HG03097 (cell line): ENCODE measurements around the gene MYO1F.
A peak's percentile ranks its signal among the peaks of the same experiment; 100 is the strongest.

Experiments used
- ATAC-seq: cut with Tn5 transposase; IDR thresholded peaks from one replicate; pipeline ENCODE4 v1.9.1; 2021; ENCODE audit not compliant: unreplicated experiment, low FRiP score

Gene MYO1F

GRCh38 chr19:8499048-8499833 is 78.0 kb downstream of the MYO1F start:
- ATAC-seq = no peak

DNA sequence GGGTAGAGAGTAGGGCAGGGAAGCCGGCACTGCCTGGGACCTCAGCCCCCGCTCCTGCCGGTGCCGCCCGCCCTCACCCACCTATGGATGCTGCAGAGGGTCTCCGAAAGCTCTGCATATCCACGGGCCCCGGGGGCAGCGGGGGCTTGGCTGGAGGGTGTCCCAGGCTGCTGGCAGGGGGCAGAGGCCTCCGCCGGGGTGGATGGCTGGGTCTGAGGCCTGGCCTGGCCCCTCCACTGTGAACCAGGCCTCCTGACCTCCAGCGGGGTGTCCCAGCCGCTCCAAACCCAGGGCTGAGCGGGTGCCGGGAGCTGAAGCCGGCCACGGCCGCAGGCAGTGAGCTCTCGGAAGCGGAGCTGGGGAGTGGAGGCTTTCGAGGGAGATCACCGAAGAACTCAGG is 78.9 kb downstream of the MYO1F start:
- ATAC-seq = no peak

DNA sequence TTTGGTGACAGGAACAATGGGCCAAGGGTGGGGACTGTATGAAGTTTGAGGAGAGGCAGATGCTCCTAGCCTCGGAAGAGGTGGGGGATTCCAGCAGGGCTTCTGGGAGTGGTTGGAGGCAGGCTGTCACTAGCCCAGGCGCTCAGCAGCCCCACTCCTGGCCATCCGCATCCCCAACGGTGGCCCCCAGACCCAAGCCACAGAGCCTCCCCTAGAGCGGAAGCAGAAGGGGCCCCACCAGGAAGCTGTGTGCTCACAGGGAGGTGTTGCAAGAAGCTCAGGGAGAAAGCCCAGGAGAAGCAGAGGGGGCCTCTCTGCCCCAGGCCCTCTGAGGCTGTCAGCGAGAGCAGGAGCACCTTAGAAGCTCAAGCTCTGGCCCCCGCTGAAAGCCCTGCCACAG is 83.1 kb downstream of the MYO1F start:
- no peak for ATAC-seq

GRCh38 chr19:8491574-8491973 is 85.7 kb downstream of the MYO1F start:
- ATAC-seq = no peak

DNA sequence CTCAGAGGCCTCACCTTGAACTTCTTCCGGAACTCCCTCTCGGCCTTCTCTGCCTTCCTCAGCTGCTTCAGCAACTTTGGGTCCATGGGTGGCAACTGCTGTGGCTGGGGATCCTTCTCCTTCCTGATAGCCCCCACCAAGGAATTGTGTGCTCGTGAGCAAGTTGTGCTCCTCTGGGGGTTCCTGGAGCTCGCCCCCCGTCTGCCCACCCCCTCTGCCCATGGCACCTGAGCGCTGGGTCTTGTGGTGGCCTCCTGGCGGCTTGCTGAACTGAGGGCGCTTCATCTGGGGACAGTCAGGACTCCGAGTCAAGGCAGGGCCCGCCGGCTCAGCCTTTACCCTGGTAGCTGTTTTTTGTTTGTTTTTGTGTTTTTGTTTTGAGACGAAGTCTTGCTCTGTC is 86.4 kb downstream of the MYO1F start:
- ATAC-seq = no peak

GRCh38 chr19:8490395-8490760 is 86.9 kb downstream of the MYO1F start:
- ATAC-seq = no peak

- no peak for ATAC-seq
Observed at GRCh38 chr19:8489561-8490394, 87.5 kb downstream of the MYO1F start.

DNA sequence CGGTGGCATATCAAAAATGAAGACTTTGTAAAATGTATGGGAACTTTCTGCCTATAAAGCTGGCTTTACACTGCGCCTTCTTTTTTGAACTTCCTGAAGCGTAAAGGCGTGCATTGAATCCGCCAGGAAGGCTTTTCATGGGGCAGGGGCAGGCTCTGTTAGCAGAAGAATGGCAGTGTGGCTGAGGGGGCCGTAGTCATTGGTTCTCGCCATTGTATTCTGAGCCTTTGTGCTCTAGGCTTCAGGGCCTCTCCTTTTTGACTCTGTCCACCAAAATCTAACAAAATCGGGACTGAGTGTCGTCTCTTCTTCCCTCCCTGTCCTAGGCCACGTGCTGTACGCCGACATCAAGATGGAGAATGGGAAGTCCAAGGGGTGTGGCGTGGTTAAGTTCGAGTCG is 88.9 kb downstream of the MYO1F start:
- ATAC-seq = no peak

DNA sequence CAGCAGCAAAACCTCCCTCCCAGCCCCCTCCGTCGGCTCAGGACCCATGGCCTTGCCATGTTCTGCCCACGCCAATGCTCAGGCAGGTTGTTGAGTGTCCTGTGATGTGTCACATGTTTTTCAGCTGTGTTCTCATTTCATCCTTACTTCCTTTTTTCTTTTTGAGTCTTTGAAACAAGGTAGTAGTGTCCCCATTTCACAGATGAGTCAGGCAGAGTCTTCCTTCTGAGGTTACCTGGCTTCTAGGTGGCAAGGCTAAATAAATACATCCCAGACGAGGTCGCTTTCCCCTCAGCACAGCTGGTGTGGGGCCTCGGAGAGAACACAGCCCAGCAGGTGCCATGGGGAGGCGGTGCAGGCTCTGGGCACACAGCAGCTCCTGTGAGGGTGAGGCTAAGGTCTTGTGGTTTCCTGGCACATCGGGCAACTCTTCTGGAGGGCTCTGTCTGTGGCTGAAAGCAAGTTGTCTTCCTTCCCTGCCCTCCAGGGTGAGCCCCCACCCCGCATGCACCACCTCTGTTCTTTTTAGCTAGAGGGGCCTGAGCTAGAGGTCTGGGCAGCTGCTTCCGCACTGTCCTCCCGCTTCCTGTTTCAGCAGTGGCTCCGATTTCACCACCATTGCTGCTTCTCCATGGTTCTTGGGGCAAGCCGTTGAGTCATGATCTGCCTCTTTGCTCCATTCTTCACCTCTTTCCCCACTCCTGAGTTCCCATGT is 89.9 kb downstream of the MYO1F start:
- peak; percentile 48 for ATAC-seq

DNA sequence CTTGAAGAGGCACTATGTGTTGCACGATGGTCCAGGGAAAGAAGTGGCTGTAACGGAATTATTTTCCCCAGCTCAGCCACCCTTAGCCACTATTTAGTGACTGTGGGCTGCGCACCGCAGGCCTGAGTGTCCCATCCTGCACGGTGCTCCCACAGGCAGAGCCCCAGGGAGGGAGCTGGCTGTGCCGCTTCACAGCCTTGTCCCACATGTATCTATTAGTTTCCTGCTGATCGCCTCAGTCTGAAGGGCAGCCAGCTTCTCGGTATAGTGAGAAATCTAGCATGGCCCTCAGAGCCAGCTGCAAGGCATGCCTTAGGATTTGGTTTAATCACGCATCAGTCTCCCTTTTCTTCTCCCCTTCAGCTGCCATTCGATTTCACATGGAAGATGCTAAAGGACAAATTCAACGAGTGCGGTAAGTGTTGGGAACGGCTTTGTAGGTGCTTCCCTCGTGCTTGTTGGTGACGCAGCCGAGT is 90.5 kb downstream of the MYO1F start:
- no peak for ATAC-seq

- no peak for ATAC-seq
Observed at GRCh38 chr19:8485561-8486371, 91.5 kb downstream of the MYO1F start.

DNA sequence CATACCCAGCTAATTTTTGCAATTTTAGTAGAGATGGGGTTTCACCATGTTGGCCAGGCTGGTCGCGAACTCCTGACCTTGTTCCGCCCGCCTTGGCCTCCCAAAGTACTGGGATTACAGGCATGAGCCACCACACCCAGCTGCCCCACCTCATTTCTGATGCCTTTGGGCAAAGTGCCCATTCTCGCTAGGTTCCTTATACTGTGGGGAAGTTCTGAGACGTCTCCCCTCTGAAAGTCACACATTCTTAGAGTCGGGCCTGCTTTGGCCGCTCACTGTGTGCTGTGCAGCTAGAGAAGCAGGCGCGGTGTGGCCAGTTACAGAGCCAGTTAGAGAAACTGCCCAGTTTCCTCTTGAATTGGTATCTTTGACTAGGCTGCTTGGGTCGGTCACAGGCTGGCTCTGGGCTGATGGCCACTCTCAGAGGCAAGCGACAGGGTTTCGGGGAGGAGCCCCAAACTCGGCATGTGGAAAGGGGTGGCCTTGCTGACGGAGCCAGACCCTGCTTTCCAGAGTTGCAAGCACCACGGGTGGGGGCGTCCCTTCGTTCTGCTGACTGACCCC is 92.8 kb downstream of the MYO1F start:
- no peak for ATAC-seq

- ATAC-seq = no peak
Observed at GRCh38 chr19:8483165-8483564, 94.1 kb downstream of the MYO1F start.

GRCh38 chr19:8482696-8483095 is 94.5 kb downstream of the MYO1F start:
- no peak for ATAC-seq

DNA sequence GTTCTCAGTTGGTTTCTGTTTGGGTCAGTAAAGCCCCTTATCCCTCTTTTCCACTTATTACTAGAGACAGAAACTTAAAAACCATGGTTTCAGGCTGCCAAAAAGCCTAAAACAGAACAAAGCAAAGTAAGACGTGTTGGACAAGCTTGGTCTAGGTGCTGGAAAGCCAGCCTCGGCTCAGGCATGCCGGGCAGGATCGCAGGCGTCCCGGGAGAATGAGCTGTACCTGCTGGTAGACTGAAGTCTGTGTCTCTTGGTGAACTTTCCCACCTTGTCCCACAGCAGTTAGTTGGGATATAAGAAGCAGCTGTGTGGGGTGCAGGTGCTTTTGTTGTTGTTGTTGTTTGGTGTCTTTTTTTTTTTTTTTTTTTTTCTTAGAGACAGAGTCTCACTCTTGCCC is 95.6 kb downstream of the MYO1F start:
- ATAC-seq = no peak

GRCh38 chr19:8481201-8481600 is 96.0 kb downstream of the MYO1F start:
- ATAC-seq = no peak

- no peak for ATAC-seq
Observed at GRCh38 chr19:8478598-8478997, 98.6 kb downstream of the MYO1F start.

- no peak for ATAC-seq
Observed at GRCh38 chr19:8477889-8478288, 99.4 kb downstream of the MYO1F start.

GRCh38 chr19:8476524-8476923 is 100.7 kb downstream of the MYO1F start:
- no peak for ATAC-seq

DNA sequence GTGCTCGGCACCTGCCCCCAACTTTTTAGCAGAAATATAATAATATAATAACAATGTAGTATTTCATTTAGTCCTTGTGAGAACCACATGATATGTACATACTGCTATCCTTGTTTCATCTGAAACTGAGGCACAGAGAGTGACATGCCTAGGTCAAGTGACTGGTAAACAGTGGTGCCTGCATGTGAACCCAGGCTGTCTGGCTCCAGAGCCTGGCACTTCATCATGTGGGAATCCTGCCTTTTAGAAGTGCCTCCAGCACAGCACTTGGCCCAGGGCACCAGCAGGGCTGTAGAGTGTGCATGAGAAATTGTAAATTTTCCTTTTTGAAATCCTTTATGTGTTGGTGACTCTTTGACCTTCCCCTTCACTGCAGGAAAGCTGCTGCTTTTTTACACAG is 102.2 kb downstream of the MYO1F start:
- no peak for ATAC-seq
